PC-9 (cell line): ENCODE results near the gene UROS.

Source experiments
- CTCF ChIP-seq: fragments of 200-600 bp; sonication (generic); conservative IDR thresholded peaks from 2 replicates; pipeline ENCODE4 v1.6.1; 2017; ENCODE audit warnings: mixed run types, antibody characterized with exemption, mild to moderate bottlenecking, moderate library complexity
- EZH2 ChIP-seq: fragments of 200-600 bp; sonication (generic); IDR thresholded peaks from 2 replicates; pipeline ENCODE4 v1.8.0; 2017; ENCODE audit warnings: antibody characterized with exemption, low read depth

DNA sequence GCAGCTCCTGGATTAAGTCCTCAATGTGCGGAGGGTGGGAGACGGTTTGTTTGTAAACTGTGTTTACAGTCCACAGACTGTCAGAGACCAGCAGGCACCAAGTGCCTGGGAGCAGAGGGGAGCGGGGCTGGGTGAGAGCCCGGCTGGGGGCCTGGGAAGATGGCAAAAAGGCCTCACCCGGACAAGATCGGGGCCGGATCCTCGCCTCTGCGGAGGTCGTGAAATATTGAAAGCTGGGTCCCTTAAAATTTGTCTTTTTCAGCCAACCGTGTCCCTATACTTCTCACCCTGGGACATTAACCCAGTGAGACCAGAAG lies 50.2 kb downstream of the UROS start:
- TF ChIP-seq CTCF (no peak), EZH2 (no peak)
